Right atrium auricular region (tissue), 2 donors: ENCODE results near the gene IL13. TPM values are rescaled to one million over a fixed set of nuclear protein-coding genes. Genes with fewer than 3 reads are reported as not detected.

ENCODE experiments used
- DNase-seq: peaks from one replicate; pipeline ENCODE4 v3.0.0-alpha.2; 2019; ENCODE audit warnings: low spot score
- H3K27ac ChIP-seq, 2 donors: fragments of 200-600 bp; sonication (generic); 1 replicate in 1 of 2; 2 replicates in 1 of 2; pipeline ENCODE4 v1.5.1; 2016 to 2019
- H3K27me3 ChIP-seq, 2 donors: fragments of 200-600 bp; sonication (generic); one replicate each; pipeline versions ENCODE4 v1.5.1 to v1.6.0; 2017 to 2019
- H3K36me3 ChIP-seq: fragments of 200-600 bp; sonication (generic); one replicate; pipeline ENCODE4 v1.5.1; 2016
- H3K4me1 ChIP-seq, 2 donors: fragments of 200-600 bp; sonication (generic); one replicate each; pipeline versions ENCODE4 v1.5.1 to v1.6.0; 2017 to 2019
- H3K4me3 ChIP-seq, 2 donors: fragments of 200-600 bp; sonication (generic); 1 replicate in 1 of 2; 2 replicates in 1 of 2; pipeline ENCODE4 v1.5.1; 2017 to 2019; ENCODE audit warnings: mild to moderate bottlenecking in 1 of 2, moderate library complexity in 1 of 2
- H3K9me3 ChIP-seq, 2 donors: fragments of 200-600 bp; sonication (generic); one replicate each; pipeline ENCODE4 v1.5.1; 2019
- total RNA-seq, 2 donors: library from RNA; depleted of rRNA; stranded (reverse); fragments of >200 nt; gene quantifications; one replicate each; pipeline ENCODE4 v1.1.0, GENCODE V29; 2016
- TF ChIP-seq, protein P1 (sequence below), 2 donors: fragments of 200-600 bp; sonication (generic); IDR thresholded peaks; one replicate each; pipeline ENCODE4 v1.5.1; 2019; ENCODE audit warnings: antibody characterized with exemption in 2 of 2

The IL13 gene
- total RNA-seq, 2 donors from 2014 or later = not detected

DNA sequence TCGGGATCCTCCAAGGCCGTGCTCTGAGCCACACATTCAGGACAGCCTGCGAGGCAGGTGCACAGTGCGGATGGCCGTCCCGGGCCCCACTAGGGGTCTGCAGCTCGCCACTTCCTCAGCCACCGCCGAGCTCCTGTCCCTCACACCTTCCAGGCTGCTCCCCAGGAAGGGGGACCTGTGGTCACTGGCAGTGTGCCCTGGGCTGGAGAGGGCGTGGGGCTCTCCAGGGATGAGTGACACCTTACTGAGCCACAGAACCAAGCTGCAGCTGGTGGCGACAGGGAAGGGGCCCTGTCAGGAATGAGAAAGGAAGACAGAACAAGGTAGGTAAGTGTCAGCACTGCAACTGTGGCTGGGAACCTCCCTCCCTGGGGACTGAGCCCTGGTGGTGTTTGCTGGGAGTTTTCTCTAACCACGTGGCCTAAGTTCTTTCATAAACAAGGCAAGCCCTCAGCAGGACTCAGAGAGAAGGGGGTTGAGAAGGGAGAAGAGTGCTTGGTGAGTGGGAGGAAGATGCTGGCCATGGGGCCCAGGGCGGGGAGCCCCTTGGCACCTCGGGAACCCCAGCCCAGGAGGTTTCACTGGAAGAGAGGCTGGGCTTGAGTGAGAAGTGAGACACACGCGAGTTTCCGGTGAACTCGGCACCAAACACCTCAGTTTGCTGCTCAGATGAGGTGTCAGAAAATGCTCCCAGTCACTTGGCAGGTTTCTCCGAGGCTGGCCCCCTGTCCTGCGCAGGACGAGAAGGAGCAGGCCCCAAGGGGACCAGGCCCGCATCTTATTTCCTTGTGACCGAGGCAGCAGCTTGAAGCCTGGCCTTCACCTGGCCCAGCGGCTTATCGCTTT, 5.2 kb downstream of the IL13 start:
- H3K27ac ChIP-seq = no peak overlapping the region
- no peak for DNase-seq
- no peak overlapping the region for H3K4me3 ChIP-seq
- no peaks in the 10 kb centered on the region for H3K27me3 ChIP-seq
- H3K36me3 ChIP-seq = no peaks in the 10 kb centered on the region
- H3K9me3 ChIP-seq = no peaks in the 10 kb centered on the region
- no peaks in the 10 kb centered on the region for H3K4me1 ChIP-seq
- TF ChIP-seq, protein P1, sequence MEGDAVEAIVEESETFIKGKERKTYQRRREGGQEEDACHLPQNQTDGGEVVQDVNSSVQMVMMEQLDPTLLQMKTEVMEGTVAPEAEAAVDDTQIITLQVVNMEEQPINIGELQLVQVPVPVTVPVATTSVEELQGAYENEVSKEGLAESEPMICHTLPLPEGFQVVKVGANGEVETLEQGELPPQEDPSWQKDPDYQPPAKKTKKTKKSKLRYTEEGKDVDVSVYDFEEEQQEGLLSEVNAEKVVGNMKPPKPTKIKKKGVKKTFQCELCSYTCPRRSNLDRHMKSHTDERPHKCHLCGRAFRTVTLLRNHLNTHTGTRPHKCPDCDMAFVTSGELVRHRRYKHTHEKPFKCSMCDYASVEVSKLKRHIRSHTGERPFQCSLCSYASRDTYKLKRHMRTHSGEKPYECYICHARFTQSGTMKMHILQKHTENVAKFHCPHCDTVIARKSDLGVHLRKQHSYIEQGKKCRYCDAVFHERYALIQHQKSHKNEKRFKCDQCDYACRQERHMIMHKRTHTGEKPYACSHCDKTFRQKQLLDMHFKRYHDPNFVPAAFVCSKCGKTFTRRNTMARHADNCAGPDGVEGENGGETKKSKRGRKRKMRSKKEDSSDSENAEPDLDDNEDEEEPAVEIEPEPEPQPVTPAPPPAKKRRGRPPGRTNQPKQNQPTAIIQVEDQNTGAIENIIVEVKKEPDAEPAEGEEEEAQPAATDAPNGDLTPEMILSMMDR (IDR thresholded peaks at IDR 0.05) = no peak

DNA sequence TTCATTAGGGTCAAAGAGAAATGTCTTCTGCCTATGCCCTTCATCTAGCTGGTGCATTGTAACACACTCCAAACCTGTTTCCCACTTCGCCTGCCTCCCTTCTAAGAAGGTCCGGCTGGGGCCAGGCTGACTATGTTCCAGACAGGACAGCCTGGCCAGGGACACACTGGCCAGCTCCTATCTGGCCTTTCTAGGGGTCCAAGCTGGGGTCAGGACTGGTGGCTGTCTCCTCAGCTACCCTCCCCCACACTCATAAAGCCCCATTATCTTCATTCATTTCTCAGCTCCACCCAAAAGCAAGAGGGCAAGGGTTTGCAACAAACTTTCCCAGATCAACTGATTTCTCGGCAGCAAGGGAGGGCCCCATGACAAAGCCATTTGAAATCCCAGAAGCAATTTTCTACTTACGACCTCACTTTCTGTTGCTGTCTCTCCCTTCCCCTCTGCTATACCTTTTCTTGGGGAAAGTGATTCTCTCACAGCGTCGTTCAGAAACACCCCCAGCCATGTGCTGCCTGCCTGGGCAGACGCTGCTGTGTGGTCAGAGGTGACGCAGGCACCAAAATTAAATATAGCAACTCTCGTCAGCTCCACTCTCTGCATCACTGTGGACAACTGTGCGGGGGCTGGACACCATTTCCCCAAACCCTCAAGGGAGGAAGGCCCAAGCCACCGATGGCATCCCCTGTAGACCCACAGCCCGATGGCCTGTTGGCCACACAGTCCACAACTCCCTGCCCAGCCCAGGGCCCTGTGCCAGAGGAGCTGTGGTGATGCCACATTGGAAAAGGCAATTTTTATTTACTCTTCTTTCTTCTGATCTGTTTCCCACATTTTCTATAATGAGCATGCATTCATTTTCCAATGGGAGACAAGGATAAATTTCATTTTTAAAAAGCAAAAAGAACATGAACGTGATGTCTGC, 6.1 kb downstream of the IL13 start:
- no peak for DNase-seq
- H3K27me3 ChIP-seq = no peaks in the 10 kb centered on the region
- TF ChIP-seq, protein P1 (IDR thresholded peaks at IDR 0.05) = no peak
- H3K9me3 ChIP-seq = no peaks in the 10 kb centered on the region
- H3K27ac ChIP-seq = no peak overlapping the region
- no peak overlapping the region for H3K4me3 ChIP-seq
- no peaks in the 10 kb centered on the region for H3K4me1 ChIP-seq
- no peaks in the 10 kb centered on the region for H3K36me3 ChIP-seq

DNA sequence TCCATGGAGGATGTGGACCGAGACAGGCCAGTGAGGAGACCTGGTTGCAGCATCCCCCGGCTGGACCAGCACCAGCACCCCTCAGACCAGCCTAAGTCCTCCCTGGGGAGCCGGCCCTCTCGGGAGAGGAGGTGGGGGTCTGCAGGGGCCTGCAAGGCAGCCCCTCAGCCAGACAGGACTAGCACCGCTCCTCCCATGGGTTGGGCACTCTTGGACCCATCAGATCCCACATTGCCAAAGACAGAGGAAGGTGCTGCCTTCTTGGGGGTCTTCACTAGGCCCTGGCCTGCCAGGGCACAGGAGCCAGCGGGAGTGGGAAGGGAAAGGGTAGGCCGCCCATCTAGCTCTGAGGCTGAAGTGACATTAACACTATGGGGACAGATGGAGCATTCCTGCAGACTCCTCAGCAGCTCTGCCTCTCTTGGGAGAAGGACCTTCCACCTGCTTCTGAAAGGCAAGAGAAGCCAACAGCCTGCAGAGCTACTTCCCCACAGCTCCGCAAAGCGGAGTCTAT, 6.8 kb downstream of the IL13 start:
- TF ChIP-seq, protein P1 (IDR thresholded peaks at IDR 0.05) = no peak
- DNase-seq = no peak
- H3K4me3 ChIP-seq = no peak overlapping the region
- no peak overlapping the region for H3K27ac ChIP-seq
- no peaks in the 10 kb centered on the region for H3K4me1 ChIP-seq
- no peaks in the 10 kb centered on the region for H3K36me3 ChIP-seq
- H3K27me3 ChIP-seq = no peaks in the 10 kb centered on the region
- no peaks in the 10 kb centered on the region for H3K9me3 ChIP-seq

DNA sequence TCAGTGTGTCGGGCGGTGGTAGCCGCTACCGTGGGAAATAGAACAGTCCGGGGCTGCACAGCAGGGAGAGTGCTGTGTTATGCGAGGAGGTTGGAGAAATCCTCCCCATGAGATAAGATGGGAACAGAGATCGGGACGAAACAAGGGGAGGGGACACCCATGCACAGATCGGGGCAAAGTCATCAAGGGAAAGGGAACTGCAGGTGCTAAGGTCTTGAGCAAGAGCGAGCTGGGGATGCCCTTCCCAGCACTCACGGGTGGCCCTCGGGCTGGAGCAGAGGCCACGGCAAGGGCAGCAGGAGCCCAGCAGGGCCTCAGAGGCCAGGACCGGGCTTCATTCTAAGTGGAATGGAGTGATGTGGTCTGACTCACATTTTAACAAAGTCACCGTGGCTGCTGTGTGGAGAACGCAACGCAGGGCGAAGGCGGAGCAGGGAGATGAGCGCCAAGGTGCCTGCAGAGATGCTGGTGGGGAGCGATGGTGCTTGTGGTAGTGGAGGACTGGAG, 7.7 kb downstream of the IL13 start:
- Histone ChIP-seq H3K27ac (no peak overlapping the region), H3K4me1 (no peaks in the 10 kb centered on the region), H3K36me3 (no peaks in the 10 kb centered on the region), H3K27me3 (no peaks in the 10 kb centered on the region), H3K9me3 (no peaks in the 10 kb centered on the region), H3K4me3 (no peak overlapping the region)
- TF ChIP-seq, protein P1 (IDR thresholded peaks at IDR 0.05) = no peak
- DNase-seq = no peak

DNA sequence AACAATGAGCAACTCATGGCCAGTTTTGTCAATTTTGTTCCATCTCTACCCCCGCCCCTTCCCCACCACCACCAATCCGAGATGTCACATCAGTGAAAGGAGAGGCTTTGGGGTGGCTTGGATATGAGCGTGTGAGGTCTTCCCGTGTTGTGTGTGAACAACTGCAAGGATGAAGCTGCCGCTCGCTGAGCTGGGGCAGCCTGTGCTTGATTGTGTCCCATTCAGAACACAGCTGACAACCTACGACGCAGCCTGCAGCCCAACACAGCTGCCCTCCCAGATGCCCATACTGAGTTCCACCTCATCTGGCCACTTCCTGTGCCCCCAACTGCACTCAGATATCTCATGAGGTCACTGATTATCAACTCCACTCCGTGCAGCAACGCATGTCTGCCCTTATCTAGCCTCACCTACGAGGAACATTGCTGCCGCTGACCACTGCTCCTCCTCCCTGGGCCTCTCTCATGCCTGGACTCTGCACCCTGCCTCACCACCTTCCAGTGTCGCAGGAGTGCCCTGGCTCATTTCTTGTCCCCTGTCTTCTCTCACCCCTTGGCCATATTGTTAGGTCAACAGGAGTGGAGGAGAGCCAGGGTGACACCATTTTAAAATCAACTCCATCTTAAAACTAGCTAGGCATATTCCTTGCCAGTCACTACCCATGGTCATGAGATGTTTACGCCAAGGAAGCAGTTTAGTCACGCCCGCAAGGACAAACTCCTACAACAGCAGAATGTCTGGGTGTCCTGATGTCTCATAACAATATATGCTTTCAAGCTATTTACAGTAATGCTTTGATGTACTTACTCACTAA, 8.5 kb downstream of the IL13 start:
- TF ChIP-seq, protein P1 (IDR thresholded peaks at IDR 0.05) = no peak
- Histone ChIP-seq H3K4me1 (no peaks in the 10 kb centered on the region), H3K27me3 (no peaks in the 10 kb centered on the region), H3K27ac (no peak overlapping the region), H3K9me3 (no peaks in the 10 kb centered on the region), H3K36me3 (no peaks in the 10 kb centered on the region), H3K4me3 (no peak overlapping the region)
- DNase-seq = no peak
